ENCODE results near the gene BAIAP2.

BAIAP2 gene

GRCh38 chr17:81125573-81126081, 90.7 kb downstream of the BAIAP2 start:
- no peak for DNase-seq (ENCODE audit: low spot score)

- DNase-seq (ENCODE audit: low spot score), result no peak
Measured at GRCh38 chr17:81126281-81127132, 91.6 kb downstream of the BAIAP2 start.

GRCh38 chr17:81127133-81127455, 92.1 kb downstream of the BAIAP2 start:
- DNase-seq (ENCODE audit: low spot score), result no peak

- no peak for DNase-seq (ENCODE audit: low spot score)
Measured at GRCh38 chr17:81127526-81128177, 92.7 kb downstream of the BAIAP2 start.

GRCh38 chr17:81128338-81128737, 93.4 kb downstream of the BAIAP2 start:
- no peak for DNase-seq (ENCODE audit: low spot score)

GRCh38 chr17:81128774-81129173, 93.8 kb downstream of the BAIAP2 start:
- no peak for DNase-seq (ENCODE audit: low spot score)

- no peak for DNase-seq (ENCODE audit: low spot score)
Measured at GRCh38 chr17:81129289-81129688, 94.3 kb downstream of the BAIAP2 start.

- no peak for DNase-seq (ENCODE audit: low spot score)
Measured at GRCh38 chr17:81129711-81130367, 94.9 kb downstream of the BAIAP2 start.

GRCh38 chr17:81130385-81131361, 95.7 kb downstream of the BAIAP2 start:
- no peak for DNase-seq (ENCODE audit: low spot score)

- DNase-seq (ENCODE audit: low spot score), result no peak
Measured at GRCh38 chr17:81131486-81132196, 96.7 kb downstream of the BAIAP2 start.

GRCh38 chr17:81132197-81132540, 97.2 kb downstream of the BAIAP2 start:
- no peak for DNase-seq (ENCODE audit: low spot score)

- DNase-seq (ENCODE audit: low spot score), result no peak
Measured at GRCh38 chr17:81132770-81133723, 98.1 kb downstream of the BAIAP2 start.

- DNase-seq (ENCODE audit: low spot score), result no peak
Measured at GRCh38 chr17:81134064-81134781, 99.3 kb downstream of the BAIAP2 start.

- no peak for DNase-seq (ENCODE audit: low spot score)
Measured at GRCh38 chr17:81135505-81136278, 100.7 kb downstream of the BAIAP2 start.

GRCh38 chr17:81136366-81136765, 101.4 kb downstream of the BAIAP2 start:
- no peak for DNase-seq (ENCODE audit: low spot score)

- no peak for DNase-seq (ENCODE audit: low spot score)
Measured at GRCh38 chr17:81137248-81137647, 102.3 kb downstream of the BAIAP2 start.

GRCh38 chr17:81138083-81138482, 103.1 kb downstream of the BAIAP2 start:
- DNase-seq (ENCODE audit: low spot score), result no peak

GRCh38 chr17:81138500-81138899, 103.5 kb downstream of the BAIAP2 start:
- DNase-seq (ENCODE audit: low spot score), result no peak

GRCh38 chr17:81139428-81139827, 104.5 kb downstream of the BAIAP2 start:
- no peak for DNase-seq (ENCODE audit: low spot score)

Measured in AG08396 (cell line).